ENCODE data around the gene TNIP2. TPM values are rescaled to one million over a fixed set of nuclear protein-coding genes. Genes with fewer than 3 reads are reported as not detected.
"Not testable (repeated sequence)": the region's sequence is repeated elsewhere in the genome, so short reads cannot be mapped to it uniquely, and the experiment has no call there.

TNIP2 gene
- total RNA-seq, 4 donors from 2014 or later, result 56.1 to 85.5 (median 75.4) TPM

DNA sequence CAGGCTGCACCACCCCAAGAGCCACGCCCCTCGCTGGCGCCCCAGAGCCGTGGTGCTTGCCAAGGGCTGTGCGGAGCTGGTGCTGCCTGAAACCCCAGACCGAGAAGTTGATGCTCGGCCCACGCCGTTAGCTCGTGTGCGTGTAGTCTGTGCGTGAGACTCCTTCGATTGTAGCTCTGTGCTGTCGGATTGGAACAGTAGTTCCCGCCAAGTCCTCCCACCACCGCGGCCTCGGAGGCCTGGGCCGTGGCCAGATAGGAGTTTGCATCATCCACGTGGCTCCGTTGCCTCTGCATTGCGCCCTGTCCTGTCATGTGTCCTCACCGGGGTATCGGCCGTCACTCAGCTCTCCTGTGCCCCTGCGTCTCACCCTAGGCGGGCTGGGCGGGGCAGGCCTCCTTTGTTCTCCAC lies 24.2 kb downstream of the TNIP2 start:
- intact Hi-C loops (cut with DNase I), result no loop called here
- WGBS, result 95% methylated on average over 20 of the region's 28 CpGs
- H3K27ac ChIP-seq (replicated peaks in 1 of 4), result no peak overlapping the region
- H3K36me3 ChIP-seq, result peaks cover 30 to 66% (median 53%) of the 10 kb centered on the region in 4 donors
- TF ChIP-seq, protein P1, sequence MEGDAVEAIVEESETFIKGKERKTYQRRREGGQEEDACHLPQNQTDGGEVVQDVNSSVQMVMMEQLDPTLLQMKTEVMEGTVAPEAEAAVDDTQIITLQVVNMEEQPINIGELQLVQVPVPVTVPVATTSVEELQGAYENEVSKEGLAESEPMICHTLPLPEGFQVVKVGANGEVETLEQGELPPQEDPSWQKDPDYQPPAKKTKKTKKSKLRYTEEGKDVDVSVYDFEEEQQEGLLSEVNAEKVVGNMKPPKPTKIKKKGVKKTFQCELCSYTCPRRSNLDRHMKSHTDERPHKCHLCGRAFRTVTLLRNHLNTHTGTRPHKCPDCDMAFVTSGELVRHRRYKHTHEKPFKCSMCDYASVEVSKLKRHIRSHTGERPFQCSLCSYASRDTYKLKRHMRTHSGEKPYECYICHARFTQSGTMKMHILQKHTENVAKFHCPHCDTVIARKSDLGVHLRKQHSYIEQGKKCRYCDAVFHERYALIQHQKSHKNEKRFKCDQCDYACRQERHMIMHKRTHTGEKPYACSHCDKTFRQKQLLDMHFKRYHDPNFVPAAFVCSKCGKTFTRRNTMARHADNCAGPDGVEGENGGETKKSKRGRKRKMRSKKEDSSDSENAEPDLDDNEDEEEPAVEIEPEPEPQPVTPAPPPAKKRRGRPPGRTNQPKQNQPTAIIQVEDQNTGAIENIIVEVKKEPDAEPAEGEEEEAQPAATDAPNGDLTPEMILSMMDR (IDR thresholded peaks at IDR 0.05), result no peak
- no peak for TF ChIP-seq POLR2AphosphoS5 (IDR thresholded peaks at IDR 0.05)
- no peak for TF ChIP-seq POLR2A (IDR thresholded peaks at IDR 0.05; ENCODE audit: low read depth)
- TF ChIP-seq EP300 (IDR thresholded peaks at IDR 0.05), result no peak
- H3K27me3 ChIP-seq, result no peaks in the 10 kb centered on the region
- DNase-seq (ENCODE audit: extremely low spot score), result no peak
- H3K4me1 ChIP-seq, result no peaks in the 10 kb centered on the region
- H3K9me3 ChIP-seq, result peaks cover 0 to 10% (median 3%) of the 10 kb centered on the region in 4 donors
- H3K4me3 ChIP-seq, result no peak overlapping the region

DNA sequence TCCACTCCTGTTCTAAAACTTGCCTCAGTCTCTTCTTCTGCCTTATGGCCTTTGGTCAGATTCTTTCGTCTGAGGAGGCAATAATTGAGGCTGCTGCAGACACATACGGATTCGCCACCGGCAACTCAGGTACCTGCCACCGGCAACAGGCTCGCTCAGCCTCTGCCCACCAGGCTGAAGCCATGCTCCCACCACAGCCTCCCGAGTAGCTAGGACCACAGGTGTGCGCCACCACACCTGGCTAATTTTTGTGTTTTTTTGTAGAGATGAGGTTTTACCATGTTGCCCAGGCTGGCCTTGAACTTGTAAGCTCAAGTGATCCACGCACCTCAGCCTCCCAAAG lies 26.6 kb downstream of the TNIP2 start:
- DNase-seq (ENCODE audit: extremely low spot score), result no peak
- H3K4me3 ChIP-seq, result no peak overlapping the region
- H3K27ac ChIP-seq (replicated peaks in 1 of 4), result no peak overlapping the region
- H3K36me3 ChIP-seq, result peaks cover 30 to 81% (median 62%) of the 10 kb centered on the region in 4 donors
- H3K27me3 ChIP-seq, result no peaks in the 10 kb centered on the region
- no peaks in the 10 kb centered on the region for H3K4me1 ChIP-seq
- intact Hi-C loops (cut with DNase I), result no loop called here
- WGBS, result 96% methylated on average over 9 of the region's 9 CpGs
- TF ChIP-seq POLR2A (IDR thresholded peaks at IDR 0.05; ENCODE audit: low read depth) (no peak), POLR2AphosphoS5 (IDR thresholded peaks at IDR 0.05) (no peak), EP300 (IDR thresholded peaks at IDR 0.05) (no peak)
- TF ChIP-seq, protein P1 (IDR thresholded peaks at IDR 0.05), result no peak
- H3K9me3 ChIP-seq, result no peaks in the 10 kb centered on the region

DNA sequence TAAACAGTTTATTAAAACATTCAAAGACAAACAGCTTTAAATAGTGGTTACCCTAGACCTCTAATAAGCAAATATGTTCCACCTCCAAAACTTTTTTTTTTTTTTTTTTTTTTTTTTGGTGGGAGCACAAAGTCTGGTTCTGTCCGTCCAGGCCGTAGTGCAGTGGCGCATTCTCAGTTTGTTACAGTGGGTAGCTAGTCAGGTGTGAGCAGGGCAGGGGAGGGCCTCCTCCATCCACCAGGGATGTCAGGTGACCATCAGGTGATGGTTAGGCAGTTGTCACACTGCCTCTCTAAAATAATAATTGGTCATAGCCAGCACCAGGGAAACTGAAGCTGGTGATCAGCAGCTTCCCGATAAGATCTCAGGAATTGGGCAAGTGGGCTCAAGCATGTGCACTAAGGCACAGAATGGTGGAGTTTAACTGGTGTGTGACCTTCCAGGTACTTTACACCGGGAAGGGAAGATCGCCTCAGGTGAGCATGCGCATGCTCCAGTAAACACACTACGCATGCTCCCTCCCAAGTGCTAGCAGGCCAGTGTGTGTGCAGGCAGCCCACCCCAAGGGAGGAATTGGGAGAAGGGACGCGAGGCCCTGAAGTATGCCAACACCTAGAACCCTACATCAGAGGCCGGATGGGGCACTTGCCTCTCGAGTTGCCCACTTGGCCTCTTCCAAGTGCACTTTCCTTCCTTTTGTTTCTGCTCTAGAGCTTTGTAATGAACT lies 27.2 kb downstream of the TNIP2 start:
- Histone ChIP-seq H3K27ac (replicated peaks in 1 of 4) (no peak overlapping the region), H3K27me3 (no peaks in the 10 kb centered on the region), H3K36me3 (peaks cover 30 to 82% (median 61%) of the 10 kb centered on the region in 4 donors), H3K4me3 (no peak overlapping the region), H3K4me1 (no peaks in the 10 kb centered on the region), H3K9me3 (no peaks in the 10 kb centered on the region)
- intact Hi-C loops (cut with DNase I), result no loop called here
- WGBS, result 93% methylated on average over 12 of the region's 12 CpGs
- no peak for DNase-seq (ENCODE audit: extremely low spot score)
- TF ChIP-seq POLR2A (IDR thresholded peaks at IDR 0.05; ENCODE audit: low read depth) (no peak), POLR2AphosphoS5 (IDR thresholded peaks at IDR 0.05) (no peak), EP300 (IDR thresholded peaks at IDR 0.05) (no peak)
- TF ChIP-seq, protein P1 (IDR thresholded peaks at IDR 0.05), result no peak

DNA sequence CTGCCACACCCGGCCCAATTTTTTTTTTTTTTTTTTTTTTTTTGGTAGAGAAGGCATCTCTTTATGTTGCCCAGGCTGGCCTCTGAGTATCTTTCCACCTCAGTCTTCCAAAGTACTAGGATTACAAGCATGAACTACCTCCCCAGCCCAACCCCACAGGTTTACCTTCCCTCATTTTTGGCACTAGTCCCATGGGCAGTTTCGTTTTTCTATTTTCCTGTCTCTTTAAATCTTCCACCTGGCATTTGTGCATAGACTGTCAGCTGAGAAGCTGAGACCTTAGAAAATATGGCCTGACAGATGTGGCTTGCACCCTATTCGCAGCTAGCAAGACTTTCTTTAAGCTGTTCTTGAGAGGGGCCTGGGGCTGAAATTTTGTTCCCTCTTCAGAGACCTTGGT lies 27.9 kb downstream of the TNIP2 start:
- DNase-seq (ENCODE audit: extremely low spot score), result no peak
- no peak overlapping the region for H3K27ac ChIP-seq (replicated peaks in 1 of 4)
- H3K4me1 ChIP-seq, result no peaks in the 10 kb centered on the region
- H3K27me3 ChIP-seq, result no peaks in the 10 kb centered on the region
- H3K9me3 ChIP-seq, result no peaks in the 10 kb centered on the region
- no peak for TF ChIP-seq EP300 (IDR thresholded peaks at IDR 0.05)
- WGBS, result 79% methylated on average over 3 of the region's 3 CpGs
- intact Hi-C loops (cut with DNase I), result no loop called here
- no peak overlapping the region for H3K4me3 ChIP-seq
- peaks cover 26 to 74% (median 55%) of the 10 kb centered on the region in 4 donors for H3K36me3 ChIP-seq

DNA sequence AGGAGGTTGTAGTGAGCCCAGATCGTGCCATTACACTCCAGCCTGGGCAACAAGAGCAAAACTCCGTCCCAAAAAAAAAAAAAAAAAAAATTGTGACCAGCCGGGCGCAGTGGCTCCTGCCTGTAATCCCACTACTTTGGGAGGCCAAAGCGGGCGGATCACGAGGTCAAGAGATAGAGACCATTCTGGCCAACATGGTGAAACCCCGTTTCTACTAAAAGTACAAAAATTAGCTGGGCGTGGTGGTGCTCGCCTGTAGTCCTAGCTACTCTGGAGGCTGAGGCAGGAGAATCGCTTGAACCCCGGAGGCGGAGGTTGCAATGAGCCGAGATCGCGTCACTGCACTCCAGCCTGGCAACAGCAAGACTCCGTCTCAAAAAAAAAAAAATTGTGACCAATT lies 29.3 kb downstream of the TNIP2 start:
- DNase-seq (ENCODE audit: extremely low spot score); H3K4me1 ChIP-seq; H3K4me3 ChIP-seq; H3K27me3 ChIP-seq; H3K9me3 ChIP-seq; intact Hi-C loops (cut with DNase I); H3K27ac ChIP-seq (replicated peaks in 1 of 4): not testable (repeated sequence)
- 94% methylated on average over 17 of the region's 17 CpGs for WGBS
- H3K36me3 ChIP-seq, result peaks cover 20 to 74% (median 50%) of the 10 kb centered on the region in 4 donors

DNA sequence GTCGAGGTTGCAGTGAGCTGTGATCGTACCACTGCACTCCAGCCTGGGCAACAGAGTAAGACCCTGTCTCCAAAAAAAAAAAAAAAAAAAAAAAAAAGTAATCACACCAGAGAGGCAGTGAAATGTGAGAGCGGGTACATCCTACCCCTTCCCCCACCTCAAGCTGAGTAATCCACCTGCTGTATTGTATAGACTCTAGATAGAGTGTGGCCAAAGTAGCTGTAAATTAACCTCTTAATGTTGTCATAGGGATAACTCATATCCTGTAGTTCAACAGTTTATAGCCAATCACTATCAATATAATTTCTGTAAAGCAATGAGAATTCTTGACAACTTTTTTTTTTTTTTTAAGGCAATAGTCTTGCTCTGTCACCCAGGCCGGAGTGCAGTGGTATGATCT lies 30.8 kb downstream of the TNIP2 start:
- no peaks in the 10 kb centered on the region for H3K4me1 ChIP-seq
- TF ChIP-seq, protein P1 (IDR thresholded peaks at IDR 0.05), result no peak
- no peak for TF ChIP-seq POLR2A (IDR thresholded peaks at IDR 0.05; ENCODE audit: low read depth)
- TF ChIP-seq POLR2AphosphoS5 (IDR thresholded peaks at IDR 0.05), result no peak
- TF ChIP-seq EP300 (IDR thresholded peaks at IDR 0.05), result no peak

More for the DNA sequence above, 30.8 kb downstream of the TNIP2 start:
- Histone ChIP-seq H3K27ac (replicated peaks in 1 of 4) (no peak overlapping the region), H3K4me3 (no peak overlapping the region), H3K9me3 (no peaks in the 10 kb centered on the region), H3K27me3 (no peaks in the 10 kb centered on the region), H3K36me3 (peaks cover 14 to 72% (median 51%) of the 10 kb centered on the region in 4 donors)
- DNase-seq (ENCODE audit: extremely low spot score), result no peak
- intact Hi-C loops (cut with DNase I), result no loop called here
- WGBS, result over 99% methylated on average over 4 of the region's 4 CpGs

All from esophagus muscularis mucosa (tissue), 4 donors.